Osteocyte (in vitro differentiated cells): Measurements from ENCODE around the gene SERPIND1. TPM values are rescaled to one million over a fixed set of nuclear protein-coding genes. Genes with fewer than 3 reads are reported as not detected.

Experiments used
- DNase-seq: peaks from one replicate; pipeline ENCODE4 v3.0.0; 2021; ENCODE audit warnings: mixed read lengths; ENCODE audit not compliant: unreplicated experiment; ENCODE audit errors: extremely low spot score
- H3K27ac Mint-ChIP-seq: one replicate; pipeline ENCODE4 v1.8.0; 2021; ENCODE audit warnings: mild to moderate bottlenecking, mixed read lengths; ENCODE audit not compliant: unreplicated experiment
- H3K27me3 Mint-ChIP-seq: one replicate; pipeline ENCODE4 v1.8.0; 2021; ENCODE audit warnings: mixed read lengths; ENCODE audit not compliant: unreplicated experiment
- H3K36me3 Mint-ChIP-seq: one replicate; pipeline ENCODE4 v1.8.0; 2021; ENCODE audit warnings: mixed read lengths; ENCODE audit not compliant: unreplicated experiment
- H3K4me1 Mint-ChIP-seq: one replicate; pipeline ENCODE4 v1.8.0; 2021; ENCODE audit warnings: mixed read lengths; ENCODE audit not compliant: unreplicated experiment
- H3K4me3 Mint-ChIP-seq: one replicate; pipeline ENCODE4 v1.8.0; 2021; ENCODE audit warnings: mild to moderate bottlenecking, moderate library complexity, mixed read lengths; ENCODE audit not compliant: unreplicated experiment
- H3K9me3 Mint-ChIP-seq: one replicate; pipeline ENCODE4 v1.8.0; 2021; ENCODE audit warnings: mixed read lengths; ENCODE audit not compliant: unreplicated experiment
- CTCF ChIP-seq: fragments of 200-600 bp; sonication (generic); IDR thresholded peaks from 2 replicates; pipeline ENCODE4 v1.5.0; 2021; ENCODE audit warnings: antibody characterized with exemption, mild to moderate bottlenecking, moderate library complexity
- total RNA-seq: library from RNA; stranded (reverse); gene quantifications from 2 replicates; pipeline ENCODE4 v1.2.1, GENCODE V29; 2021

SERPIND1 gene
- total RNA-seq, 1 donor from 2014 or later, result not detected

- Mint-ChIP-seq H3K36me3 (peaks cover 62% of the 10 kb centered on the region), H3K27ac (peak overlapping the region; percentile 23), H3K9me3 (no peaks in the 10 kb centered on the region), H3K4me3 (no peak overlapping the region), H3K27me3 (no peaks in the 10 kb centered on the region), H3K4me1 (peaks cover 15% of the 10 kb centered on the region)
- no peak for TF ChIP-seq CTCF
- DNase-seq, result no peak
These were observed 32.1 kb downstream of the SERPIND1 start for GRCh38 chr22:20805972-20806471.

GRCh38 chr22:20807315-20807752, 33.4 kb downstream of the SERPIND1 start:
- Mint-ChIP-seq H3K4me1 (peaks cover 15% of the 10 kb centered on the region), H3K36me3 (peaks cover 68% of the 10 kb centered on the region), H3K9me3 (no peaks in the 10 kb centered on the region), H3K27ac (peak overlapping the region; percentile 68), H3K4me3 (no peak overlapping the region), H3K27me3 (no peaks in the 10 kb centered on the region)
- no peak for TF ChIP-seq CTCF
- DNase-seq, result no peak

- no peak for TF ChIP-seq CTCF
- Mint-ChIP-seq H3K4me3 (no peak overlapping the region), H3K9me3 (no peaks in the 10 kb centered on the region), H3K27me3 (no peaks in the 10 kb centered on the region), H3K27ac (no peak overlapping the region), H3K4me1 (peaks cover 15% of the 10 kb centered on the region), H3K36me3 (peaks cover 66% of the 10 kb centered on the region)
- DNase-seq, result no peak
These were observed 34.9 kb downstream of the SERPIND1 start for GRCh38 chr22:20808844-20809243.

- Mint-ChIP-seq H3K9me3 (no peaks in the 10 kb centered on the region), H3K4me3 (no peak overlapping the region), H3K27ac (no peak overlapping the region), H3K36me3 (peaks cover 63% of the 10 kb centered on the region), H3K27me3 (no peaks in the 10 kb centered on the region), H3K4me1 (peaks cover 15% of the 10 kb centered on the region)
- no peak for TF ChIP-seq CTCF
- no peak for DNase-seq
These were observed 35.7 kb downstream of the SERPIND1 start for GRCh38 chr22:20809538-20810185.

- no peaks in the 10 kb centered on the region for H3K27me3 Mint-ChIP-seq
- no peak for TF ChIP-seq CTCF
- no peaks in the 10 kb centered on the region for H3K9me3 Mint-ChIP-seq
- H3K27ac Mint-ChIP-seq, result no peak overlapping the region
- no peak overlapping the region for H3K4me3 Mint-ChIP-seq
- H3K4me1 Mint-ChIP-seq, result peaks cover 15% of the 10 kb centered on the region
- H3K36me3 Mint-ChIP-seq, result peaks cover 60% of the 10 kb centered on the region
- DNase-seq, result no peak
These were observed 36.7 kb downstream of the SERPIND1 start for GRCh38 chr22:20810645-20811044.
